H1 (cell line): ENCODE measurements around the gene CCNL2. TPM values are rescaled to one million over a fixed set of nuclear protein-coding genes. Genes with fewer than 3 reads are reported as not detected.
A peak's percentile ranks its signal among the peaks of the same experiment; 100 is the strongest.

Source experiments
- CTCF ChIA-PET: fragments of 300-600 bp; sonication (Branson Sonifier 250); formaldehyde crosslinking; loops from one replicate; lab custom pipeline; 2021; ENCODE audit not compliant: partially characterized antibody; lab: Charles Lee
- POLR2A ChIA-PET: fragments of 300-600 bp; sonication (Branson Sonifier 250); formaldehyde crosslinking; loops from one replicate; lab custom pipeline; 2021; ENCODE audit warnings: inconsistent platforms; ENCODE audit not compliant: partially characterized antibody; lab: Charles Lee
- DNase-seq, 2 experiments: peaks; one replicate each; pipeline versions ENCODE4 v3.0.0 to v3.0.0-alpha.2; 2010 to 2022; ENCODE audit warnings: low spot score in 2 of 2, low read depth in 1 of 2, mixed read lengths in 1 of 2
- FAIRE-seq: peaks from 2 replicates; lab custom pipeline; 2011; peaks lifted over from hg19 to GRCh38; lab: Jason Lieb, UNC
- H2AFZ ChIP-seq: 2 replicates; pipeline ENCODE4 v1.8.1; 2012; ENCODE audit warnings: low read length, inconsistent platforms
- H2AK5ac ChIP-seq: 2 replicates; pipeline ENCODE4 v1.6.1; 2013; ENCODE audit warnings: low read depth, low read length
- H2BK120ac ChIP-seq: replicated peaks from 2 replicates; pipeline ENCODE3; 2013; ENCODE audit warnings: low read depth, low read length, inconsistent platforms
- H2BK12ac ChIP-seq: 2 replicates; pipeline ENCODE4 v1.6.1; 2013; ENCODE audit warnings: low read depth, low read length
- H2BK15ac ChIP-seq: 2 replicates; pipeline ENCODE4 v1.6.1; 2013; ENCODE audit warnings: low read length
- H2BK20ac ChIP-seq: 2 replicates; pipeline ENCODE4 v1.6.1; 2013; ENCODE audit warnings: low read length
- H2BK5ac ChIP-seq: 2 replicates; pipeline ENCODE4 v1.6.1; 2013; ENCODE audit warnings: low read depth, low read length
- H3K14ac ChIP-seq: 2 replicates; pipeline ENCODE4 v1.6.1; 2013; ENCODE audit warnings: inconsistent platforms; ENCODE audit not compliant: insufficient read length
- H3K18ac ChIP-seq: 2 replicates; pipeline ENCODE4 v1.6.1; 2013; ENCODE audit warnings: low read length; ENCODE audit errors: extremely low read depth
- H3K23ac ChIP-seq: 2 replicates; pipeline ENCODE4 v1.6.1; 2013; ENCODE audit warnings: inconsistent platforms; ENCODE audit not compliant: insufficient read length
- H3K23me2 ChIP-seq: 2 replicates; pipeline ENCODE4 v1.6.1; 2013; ENCODE audit warnings: low read depth, low read length
- H3K27ac ChIP-seq: 2 replicates; pipeline ENCODE4 v1.6.1; 2011; ENCODE audit warnings: low read depth, low read length, inconsistent platforms
- H3K27me3 ChIP-seq, 4 experiments: replicated peaks in 1 of 4; 1 replicate in 1 of 4; 2 replicates in 3 of 4; pipeline versions ENCODE4 v1.6.1 to v1.8.1; 2011 to 2013; ENCODE audit warnings: low read length in 3 of 4, mild to moderate bottlenecking in 3 of 4, inconsistent platforms in 2 of 4, mixed read lengths in 2 of 4, moderate library complexity in 1 of 4; ENCODE audit not compliant: control insufficient read depth in 3 of 4, insufficient read depth in 3 of 4; ENCODE audit errors: extremely low read depth in 1 of 4
- H3K36me3 ChIP-seq, 4 experiments: 2 replicates each; pipeline versions ENCODE4 v1.6.1 to v1.8.1; 2011 to 2013; ENCODE audit warnings: mild to moderate bottlenecking in 4 of 4, low read length in 3 of 4, moderate library complexity in 2 of 4, control low read depth in 1 of 4, inconsistent platforms in 1 of 4; ENCODE audit not compliant: insufficient read depth in 4 of 4, control insufficient read depth in 2 of 4
- H3K4ac ChIP-seq: replicated peaks from 2 replicates; pipeline ENCODE3; 2013; ENCODE audit warnings: low read length, low read depth, mixed read lengths, inconsistent platforms; ENCODE audit not compliant: insufficient read length
- H3K4me1 ChIP-seq, 4 experiments: replicated peaks in 1 of 4; 1 replicate in 1 of 4; 2 replicates in 3 of 4; pipeline versions ENCODE4 v1.6.1 to v1.8.1; 2011 to 2013; ENCODE audit warnings: low read length in 3 of 4, inconsistent platforms in 2 of 4, mixed read lengths in 1 of 4; ENCODE audit not compliant: insufficient read depth in 4 of 4, control insufficient read depth in 3 of 4
- H3K4me2 ChIP-seq, 2 experiments: 2 replicates each; pipeline versions ENCODE4 v1.6.1 to v1.8.1; 2011 to 2013; ENCODE audit warnings: low read depth in 2 of 2, low read length in 2 of 2, control low read depth in 1 of 2, inconsistent platforms in 1 of 2, mild to moderate bottlenecking in 1 of 2; ENCODE audit not compliant: insufficient read depth in 1 of 2
- H3K4me3 ChIP-seq, 4 experiments: fragments of 200-600, 300-600 bp in 1 of 4; sonication (generic), shearing (Covaris generic), sonication (Bioruptor Twin) in 1 of 4; 2 replicates each; pipeline versions ENCODE4 v1.5.1 to v1.8.1; 2011 to 2016; ENCODE audit warnings: low read length in 4 of 4, low read depth in 3 of 4, control low read depth in 2 of 4, inconsistent platforms in 2 of 4, mild to moderate bottlenecking in 2 of 4, mixed read lengths in 1 of 4, moderate library complexity in 1 of 4; ENCODE audit not compliant: insufficient read depth in 2 of 4; ENCODE audit errors: extremely low read depth in 1 of 4
- H3K56ac ChIP-seq: replicated peaks from 2 replicates; pipeline ENCODE3; 2013; ENCODE audit warnings: low read depth, mild to moderate bottlenecking, mixed read lengths, low read length, inconsistent platforms; ENCODE audit not compliant: insufficient read length
- H3K79me1 ChIP-seq: 2 replicates; pipeline ENCODE4 v1.6.1; 2013; ENCODE audit warnings: low read depth, low read length, control low read depth
- H3K79me2 ChIP-seq, 2 experiments: 2 replicates each; pipeline versions ENCODE4 v1.6.1 to v1.8.1; 2012 to 2013; ENCODE audit warnings: low read length in 2 of 2, mild to moderate bottlenecking in 2 of 2, inconsistent platforms in 1 of 2; ENCODE audit not compliant: insufficient read depth in 2 of 2, control insufficient read depth in 1 of 2
- H3K9ac ChIP-seq, 4 experiments: replicated peaks in 1 of 4; 1 replicate in 1 of 4; 2 replicates in 3 of 4; pipeline versions ENCODE4 v1.6.1 to v1.8.1; 2011 to 2013; ENCODE audit warnings: low read depth in 3 of 4, low read length in 3 of 4, control low read depth in 2 of 4, mild to moderate bottlenecking in 2 of 4, moderate library complexity in 2 of 4, inconsistent platforms in 1 of 4; ENCODE audit errors: extremely low read depth in 1 of 4
- H3K9me3 ChIP-seq, 2 experiments: 2 replicates each; pipeline versions ENCODE4 v1.6.1 to v1.8.1; 2012 to 2013; ENCODE audit warnings: mild to moderate bottlenecking in 2 of 2, moderate library complexity in 2 of 2, control low read depth in 1 of 2, inconsistent platforms in 1 of 2, low read depth in 1 of 2, low read length in 1 of 2, mixed read lengths in 1 of 2; ENCODE audit not compliant: insufficient read depth in 2 of 2
- H4K20me1 ChIP-seq, 2 experiments: replicated peaks in 1 of 2; 2 replicates each; pipeline versions ENCODE3 to v1.8.1; 2011 to 2013; ENCODE audit warnings: inconsistent platforms in 2 of 2, low read length in 2 of 2, mild to moderate bottlenecking in 1 of 2; ENCODE audit not compliant: insufficient read depth in 2 of 2, control insufficient read depth in 1 of 2
- H4K5ac ChIP-seq: 2 replicates; pipeline ENCODE4 v1.6.1; 2013; ENCODE audit warnings: low read length, low read depth, mixed read lengths, inconsistent platforms; ENCODE audit not compliant: insufficient read length
- H4K8ac ChIP-seq: 2 replicates; pipeline ENCODE4 v1.8.0; 2013; ENCODE audit warnings: mild to moderate bottlenecking, moderate library complexity, low read length, inconsistent platforms; ENCODE audit not compliant: insufficient read depth; ENCODE audit errors: extremely low read depth
- H4K91ac ChIP-seq: replicated peaks from 2 replicates; pipeline ENCODE3; 2013; ENCODE audit warnings: low read length, mixed read lengths, inconsistent platforms; ENCODE audit not compliant: insufficient read length
- EGR1 ChIP-seq: IDR thresholded peaks from 2 replicates; pipeline ENCODE4 v1.6.1; 2011; ENCODE audit warnings: low read depth, low read length, borderline replicate concordance
- HDAC6 ChIP-seq: IDR thresholded peaks from one replicate; pipeline ENCODE4 v1.7.1; 2012; ENCODE audit warnings: low read depth, mild to moderate bottlenecking, inconsistent platforms, low read length, moderate library complexity
- KDM4A ChIP-seq: IDR thresholded peaks from one replicate; pipeline ENCODE4 v1.7.1; 2012; ENCODE audit warnings: low read depth, mild to moderate bottlenecking, moderate library complexity, low read length, inconsistent platforms; ENCODE audit not compliant: severe bottlenecking
- PHF8 ChIP-seq: fragments of 200-600 bp; sonication (generic); conservative IDR thresholded peaks from 2 replicates; pipeline ENCODE4 v1.7.1; 2012; ENCODE audit warnings: low read depth, mild to moderate bottlenecking, inconsistent platforms, low read length, moderate library complexity
- POU5F1 ChIP-seq: IDR thresholded peaks from 2 replicates; pipeline ENCODE4 v1.6.1; 2011; ENCODE audit warnings: low read depth, mild to moderate bottlenecking, low read length, moderate library complexity
- RAD21 ChIP-seq, 2 experiments: IDR thresholded peaks in 1 of 2; conservative IDR thresholded peaks in 1 of 2; 2 replicates each; pipeline ENCODE4 v1.6.1; 2011; ENCODE audit warnings: low read depth in 2 of 2, low read length in 2 of 2, improper control_type of control experiment in 1 of 2, inconsistent platforms in 1 of 2, mild to moderate bottlenecking in 1 of 2, moderate library complexity in 1 of 2
- WGBS, 2 experiments: shearing (Covaris generic) in 1 of 2; methylation state at CpG; one replicate each; pipeline versions ENCODE4 v1.1.6 to v1.1.7; 2013 to 2015; ENCODE audit warnings: low lambda C conversion rate in 2 of 2, mixed read lengths in 2 of 2, inconsistent platforms in 1 of 2, low coverage in 1 of 2, missing lambda C conversion rate in 1 of 2; ENCODE audit not compliant: insufficient replicate concordance in 2 of 2, insufficient coverage in 1 of 2, insufficient read length in 1 of 2; ENCODE audit errors: extremely low coverage in 1 of 2, missing lambda C conversion rate in 1 of 2; 5-methylcytosine and 5-hydroxymethylcytosine counted together
- polyA plus RNA-seq, 7 experiments: library from polyadenylated mRNA; depleted of rRNA in 3 of 7; stranded (reverse) in 5 of 7; unstranded in 2 of 7; fragments of >200 nt in 5 of 7; fragments of 200-250 nt in 2 of 7; gene quantifications; 1 replicate in 5 of 7; 2 replicates in 1 of 7; 4 replicates in 1 of 7; pipeline versions ENCODE4 v1.2.1 to v1.2.3, GENCODE V29; 2011 to 2013; ENCODE audit warnings: missing spikeins in 2 of 7, mixed read lengths in 2 of 7
- total RNA-seq: library from RNA; stranded (reverse); fragmentation: NEBNext Ultra II Directional; extraction: Animal tissue kit (Norgen Biotek cat#: 25700); gene quantifications from 2 replicates; pipeline ENCODE4 v1.2.1, GENCODE V29; 2021
- TF ChIP-seq, protein P1 (sequence below), 3 experiments: IDR thresholded peaks; 1 replicate in 2 of 3; 2 replicates in 1 of 3; pipeline versions ENCODE4 v1.5.1 to v1.6.1; 2011; ENCODE audit warnings: low read length in 3 of 3, mild to moderate bottlenecking in 3 of 3, inconsistent platforms in 2 of 3, low read depth in 1 of 3, moderate library complexity in 1 of 3; ENCODE audit not compliant: insufficient read depth in 1 of 3; ENCODE audit errors: control extremely low read depth in 1 of 3

The CCNL2 gene
- total and polyA plus RNA-seq, 2 of the 8 experiments (the other 6 are each of a cell fraction or from before 2014, with no cell fraction given) = 79.8 to 120 TPM

DNA sequence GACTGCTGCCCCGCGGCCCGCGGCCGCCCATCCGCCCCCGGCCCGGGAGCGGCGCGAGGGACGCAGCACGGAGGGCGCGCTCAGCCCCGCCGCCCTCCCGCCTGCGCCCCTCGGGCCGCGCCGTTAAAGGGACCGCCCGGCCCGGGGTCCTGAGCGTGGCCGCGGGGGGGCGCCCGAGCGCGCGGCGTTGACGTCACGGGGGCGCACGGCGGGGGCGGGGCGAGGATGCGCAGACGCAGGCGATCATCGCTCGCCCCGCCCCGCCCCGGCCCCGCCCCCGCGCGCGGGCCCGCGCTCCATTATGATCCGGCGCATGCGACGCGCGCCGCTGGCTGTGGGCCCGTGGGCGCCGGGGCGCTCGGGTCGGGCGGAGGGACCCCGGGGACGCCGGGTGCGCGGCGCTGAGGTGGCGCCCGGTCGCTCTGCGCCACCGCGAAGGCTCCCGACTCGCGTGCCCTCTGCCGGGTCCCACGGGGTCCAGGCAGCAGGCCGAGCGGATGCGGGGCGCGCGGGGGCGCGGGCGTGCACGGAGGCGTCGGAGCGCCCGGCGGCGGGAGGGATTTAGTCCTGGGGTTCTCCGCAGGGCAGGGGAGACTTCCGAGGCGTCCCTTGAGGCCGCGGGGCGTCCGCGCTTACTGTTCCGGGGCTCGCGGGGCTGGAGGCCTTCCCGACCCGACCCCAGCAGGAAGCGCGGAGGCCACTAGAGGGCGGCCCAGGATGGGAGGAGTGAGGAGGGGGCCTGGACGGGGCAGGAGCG is 49.7 kb downstream of the CCNL2 start, which contains the start of gene DVL1:
TSS of gene DVL1 (minus strand) at position 163 of the 757 bp plus-strand sequence. CDS start 353 bp downstream, outside the sequence.
- CTCF ChIA-PET = interaction anchor here (1.0 to 2.1 kb wide), 5 partner anchors 13 to 51 kb away, joined by 3 to 15 read pairs (median 3); no protein-coding TSS in a partner anchor
- peak in 1 of 2 experiments; percentile 85 for DNase-seq
- TF ChIP-seq KDM4A = peak; percentile 58
- 0 out of 2 replicates have a peak, but pooled peaks have one; percentile 40 for TF ChIP-seq EGR1
- TF ChIP-seq, protein P1, sequence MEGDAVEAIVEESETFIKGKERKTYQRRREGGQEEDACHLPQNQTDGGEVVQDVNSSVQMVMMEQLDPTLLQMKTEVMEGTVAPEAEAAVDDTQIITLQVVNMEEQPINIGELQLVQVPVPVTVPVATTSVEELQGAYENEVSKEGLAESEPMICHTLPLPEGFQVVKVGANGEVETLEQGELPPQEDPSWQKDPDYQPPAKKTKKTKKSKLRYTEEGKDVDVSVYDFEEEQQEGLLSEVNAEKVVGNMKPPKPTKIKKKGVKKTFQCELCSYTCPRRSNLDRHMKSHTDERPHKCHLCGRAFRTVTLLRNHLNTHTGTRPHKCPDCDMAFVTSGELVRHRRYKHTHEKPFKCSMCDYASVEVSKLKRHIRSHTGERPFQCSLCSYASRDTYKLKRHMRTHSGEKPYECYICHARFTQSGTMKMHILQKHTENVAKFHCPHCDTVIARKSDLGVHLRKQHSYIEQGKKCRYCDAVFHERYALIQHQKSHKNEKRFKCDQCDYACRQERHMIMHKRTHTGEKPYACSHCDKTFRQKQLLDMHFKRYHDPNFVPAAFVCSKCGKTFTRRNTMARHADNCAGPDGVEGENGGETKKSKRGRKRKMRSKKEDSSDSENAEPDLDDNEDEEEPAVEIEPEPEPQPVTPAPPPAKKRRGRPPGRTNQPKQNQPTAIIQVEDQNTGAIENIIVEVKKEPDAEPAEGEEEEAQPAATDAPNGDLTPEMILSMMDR (IDR thresholded peaks at IDR 0.05; ENCODE audit: control extremely low read depth in 1 of 3, insufficient read depth in 1 of 3, low read depth in 1 of 3, low read length in 3 of 3) = peak in 2 of 3 experiments; percentile 33 to 56; a peak in 3 of 4 replicates
- no peak for TF ChIP-seq HDAC6
- TF ChIP-seq RAD21 (IDR thresholded peaks at IDR 0.05 in 1 of 2, conservative IDR thresholded peaks at IDR 0.05 in 1 of 2; ENCODE audit: low read depth in 2 of 2, low read length in 2 of 2) = peak; percentile 45 to 49; a peak in 3 of 4 replicates
- peak; percentile 58 for TF ChIP-seq PHF8
- no peak for TF ChIP-seq POU5F1

More for the DNA sequence above, 49.7 kb downstream of the CCNL2 start, which contains the start of gene DVL1:
- Histone ChIP-seq H2BK15ac (no peak within 1 kb of the TSS), H3K9ac (peak within 1 kb of the TSS in 3 of 4 experiments; percentile 58 to 77 (median 63); a peak in 6 of 7 replicates), H2BK20ac (no peak within 1 kb of the TSS), H2BK5ac (peak within 1 kb of the TSS; percentile 7; the same call in 1 of the 2 replicates), H3K23me2 (peaks cover 21% of the 10 kb centered on the region; the same call in 1 of the 2 replicates), H3K9me3 (no peaks in the 10 kb centered on the region), H3K27me3 (peaks cover 0 to 6% (median 4%) of the 10 kb centered on the region in 4 experiments; a peak in 5 of 7 replicates), H3K36me3 (no peaks in the 10 kb centered on the region), H3K4me3 (peak within 1 kb of the TSS; percentile 60 to 91 (median 79)), H2AFZ (no peak within 1 kb of the TSS), H3K56ac (peak within 1 kb of the TSS; percentile 39), H3K23ac (no peak within 1 kb of the TSS), H3K27ac (peak within 1 kb of the TSS; percentile 83; the same call in 1 of the 2 replicates), H3K79me1 (peaks cover 17% of the 10 kb centered on the region), H2BK12ac (no peak within 1 kb of the TSS), H3K4me1 (peaks cover 0 to 45% (median 33%) of the 10 kb centered on the region in 4 experiments; a peak in 6 of 7 replicates), H3K18ac (peak within 1 kb of the TSS; percentile 48; the same call in 1 of the 2 replicates), H2BK120ac (no peak within 1 kb of the TSS), H4K20me1 (peaks cover 13 to 33% of the 10 kb centered on the region in 2 experiments), H4K8ac (peak within 1 kb of the TSS; percentile 89), H3K14ac (no peak within 1 kb of the TSS), H2AK5ac (no peak within 1 kb of the TSS), H3K4ac (peak within 1 kb of the TSS; percentile 69), H4K91ac (peak within 1 kb of the TSS; percentile 81), H3K79me2 (peaks cover 0 to 28% of the 10 kb centered on the region in 2 experiments; a peak in 3 of 4 replicates), H4K5ac (peak within 1 kb of the TSS; percentile 49), H3K4me2 (peak within 1 kb of the TSS; percentile 75 to 78)
- FAIRE-seq = no peak
- 0% methylated on average over 26 of the region's 122 CpGs; no CpG with 5 or more reads in 1 of the 2 experiments for WGBS, 2 experiments
- POLR2A ChIA-PET = interaction anchor here (1.7 to 2.3 kb wide), 3 partner anchors 15 to 89 kb away, joined by 3 to 13 read pairs (median 7); partner anchors contain the start of gene AURKAIP1
